SK-N-SH treated with all-trans-retinoic acid at 6 μM for 48 hours (cell line): ENCODE results near the gene SKA3.

Experiments
- CREB5 ChIP-seq: fragments of 250-450 bp; sonication (Bioruptor Pico); IDR thresholded peaks from 2 replicates; pipeline ENCODE4 v1.5.1; 2020; ENCODE audit warnings: low read depth, mild to moderate bottlenecking, moderate library complexity
- ESRRG ChIP-seq: fragments of 250-450 bp; sonication (Bioruptor Pico); IDR thresholded peaks from 2 replicates; pipeline ENCODE4 v1.6.1; 2021; ENCODE audit warnings: mild to moderate bottlenecking
- ISL1 ChIP-seq: fragments of 250-450 bp; sonication (Bioruptor Pico); IDR thresholded peaks from 2 replicates; pipeline ENCODE4 v2.1.2; 2022; ENCODE audit warnings: mild to moderate bottlenecking, moderate library complexity
- PATZ1 ChIP-seq: fragments of 250-450 bp; sonication (Bioruptor Pico); IDR thresholded peaks from 2 replicates; pipeline ENCODE4 v1.8.0; 2020; ENCODE audit warnings: mild to moderate bottlenecking, moderate library complexity, borderline replicate concordance
- POU6F1 ChIP-seq: fragments of 250-450 bp; sonication (Bioruptor Pico); IDR thresholded peaks from 2 replicates; pipeline ENCODE4 v1.8.0; 2021; ENCODE audit warnings: low read depth, mild to moderate bottlenecking, moderate library complexity, borderline replicate concordance
- RARB ChIP-seq: fragments of 250-450 bp; sonication (Bioruptor Pico); IDR thresholded peaks from 2 replicates; pipeline ENCODE4 v1.8.0; 2021; ENCODE audit warnings: mild to moderate bottlenecking, moderate library complexity
- SNAI2 ChIP-seq: fragments of 250-450 bp; sonication (Bioruptor Pico); IDR thresholded peaks from 2 replicates; pipeline ENCODE4 v1.5.0; 2020; ENCODE audit warnings: mild to moderate bottlenecking, moderate library complexity
- TSHZ2 ChIP-seq: fragments of 250-450 bp; sonication (Bioruptor Pico); IDR thresholded peaks from 2 replicates; pipeline ENCODE4 v1.5.0; 2020; ENCODE audit warnings: mild to moderate bottlenecking, moderate library complexity
- ZFP3 ChIP-seq: fragments of 250-450 bp; sonication (Bioruptor Pico); IDR thresholded peaks from 2 replicates; pipeline ENCODE4 v1.5.0; 2020; ENCODE audit warnings: mild to moderate bottlenecking, moderate library complexity
- ZNF8 ChIP-seq: fragments of 450-650 bp; formaldehyde crosslinking; IDR thresholded peaks from 2 replicates; pipeline ENCODE4 v1.5.0; 2020; ENCODE audit warnings: mild to moderate bottlenecking, moderate library complexity

- TF ChIP-seq ISL1 (CRISPR knock-in tag), result no peak
- TF ChIP-seq ZFP3 (CRISPR knock-in tag), result no peak
- TF ChIP-seq TSHZ2 (CRISPR knock-in tag), result no peak
- no peak for TF ChIP-seq ESRRG (CRISPR knock-in tag)
- no peak for TF ChIP-seq PATZ1 (CRISPR knock-in tag)
- TF ChIP-seq RARB (CRISPR knock-in tag), result no peak
- no peak for TF ChIP-seq POU6F1
- no peak for TF ChIP-seq CREB5 (CRISPR knock-in tag)
- no peak for TF ChIP-seq ZNF8 (CRISPR knock-in tag)
- no peak for TF ChIP-seq SNAI2 (CRISPR knock-in tag)
These were observed 52.4 kb downstream of the SKA3 start for GRCh38 chr13:21123956-21124355.
